ENCODE results near the gene GRM5.
"Not testable (repeated sequence)": the region's sequence is repeated elsewhere in the genome, so short reads cannot be mapped to it uniquely, and the experiment has no call there.

The GRM5 gene

GRCh38 chr11:88555829-88556202, 510.0 kb downstream of the GRM5 start:
- Histone ChIP-seq H3K4me3 (no peak overlapping the region), H3K27ac (peak overlapping the region in 4 of 21 experiments; percentile 9 to 70 (median 32))

- Histone ChIP-seq H3K4me3 (no peak overlapping the region), H3K27ac (peak overlapping the region in 9 of 21 experiments; percentile 2 to 76 (median 35))
These were observed 510.6 kb downstream of the GRM5 start for GRCh38 chr11:88555018-88555828.

DNA sequence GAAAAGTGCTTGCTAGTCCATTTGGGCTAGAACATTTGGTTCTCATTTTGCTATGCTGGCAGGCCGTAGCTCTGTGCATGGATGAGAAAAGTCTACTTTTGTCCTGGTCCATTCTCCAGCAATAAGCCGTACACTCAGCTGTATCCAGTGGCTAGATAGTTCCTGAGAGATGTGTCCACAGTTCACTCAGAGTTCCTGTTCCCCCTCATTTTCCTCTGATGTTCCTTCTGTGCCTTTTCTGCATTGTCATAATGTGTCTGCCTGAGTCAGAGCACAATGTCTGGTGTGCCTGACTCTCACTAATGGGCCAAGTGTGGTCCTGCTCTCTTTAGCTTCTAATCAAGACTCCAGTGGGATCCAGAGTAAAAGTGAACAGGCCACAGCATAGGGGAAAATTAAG, 512.6 kb downstream of the GRM5 start:
- Histone ChIP-seq H3K4me3 (no peak overlapping the region), H3K27ac (peak overlapping the region in 3 of 21 experiments; percentile 38 to 76 (median 41))

DNA sequence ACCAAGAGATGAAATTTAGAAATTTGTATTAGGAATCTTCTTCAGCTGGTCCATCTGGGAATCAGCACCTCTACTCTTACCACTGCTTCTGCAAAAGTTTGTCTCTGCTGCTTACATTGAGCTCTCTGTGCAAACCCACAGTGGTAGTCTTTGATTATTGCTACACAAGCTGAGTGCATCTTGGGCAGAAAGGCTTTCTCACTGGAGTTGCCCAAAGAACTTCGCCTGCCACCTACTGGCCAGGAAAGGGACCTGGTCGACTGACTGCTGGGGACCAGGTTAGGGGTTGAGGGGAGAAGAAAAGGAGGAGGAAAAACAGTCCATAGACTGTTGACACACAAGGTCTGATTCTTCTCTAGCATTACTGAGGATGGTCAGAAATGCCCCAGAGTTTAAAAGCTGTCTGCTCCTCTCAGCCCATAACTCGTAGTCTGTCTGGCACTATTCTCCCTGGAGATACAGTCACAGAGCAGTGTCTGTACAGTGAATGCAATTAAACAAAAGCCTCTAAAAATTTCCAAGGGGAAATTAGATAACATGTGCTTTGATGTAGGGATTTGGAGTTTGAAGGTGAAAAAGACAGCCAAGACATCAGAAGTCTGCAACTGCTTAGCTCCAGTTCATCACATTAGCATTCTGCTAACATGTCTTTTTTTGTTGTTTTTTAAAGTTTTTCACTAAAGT, 513.3 kb downstream of the GRM5 start:
- Histone ChIP-seq H3K4me3 (no peak overlapping the region), H3K27ac (peak overlapping the region in 2 of 21 experiments; percentile 46 to 76)

DNA sequence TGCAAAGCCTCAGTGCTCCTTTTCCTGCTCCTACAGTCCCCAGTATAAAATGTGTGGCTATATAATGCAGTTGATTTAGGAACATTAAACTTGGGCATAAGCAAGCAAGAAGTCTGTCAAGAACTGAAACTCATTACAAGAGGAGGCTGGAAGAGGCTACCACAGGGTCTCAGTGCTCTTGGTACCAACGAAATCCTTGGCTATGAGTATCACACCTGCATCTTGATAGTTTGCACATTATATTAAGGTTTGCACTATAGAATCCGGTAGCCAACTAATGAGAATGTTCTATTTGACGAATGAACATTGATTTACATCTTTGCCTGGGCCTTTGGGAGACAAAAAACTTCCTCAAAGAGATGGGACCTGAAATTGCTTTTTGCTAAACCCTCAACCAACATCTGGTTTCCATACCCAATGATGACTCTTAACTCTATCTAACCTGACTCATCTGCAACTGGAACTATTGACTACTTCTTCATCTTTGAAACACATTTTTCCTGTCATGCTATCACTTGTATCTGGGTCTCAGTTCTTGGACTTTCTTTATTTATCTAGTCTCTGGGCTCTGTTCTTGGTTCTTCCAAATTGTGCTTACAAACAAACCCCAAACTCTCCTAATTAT, 521.0 kb downstream of the GRM5 start:
- H3K27ac ChIP-seq = peak overlapping the region in 1 of 21 experiments; percentile 45
- H3K4me3 ChIP-seq = no peak overlapping the region

- H3K27ac ChIP-seq = peak overlapping the region in 3 of 21 experiments; percentile 4 to 45 (median 11)
- H3K4me3 ChIP-seq = no peak overlapping the region
These were observed 521.7 kb downstream of the GRM5 start for GRCh38 chr11:88543902-88544655.

- Histone ChIP-seq H3K27ac (no peak overlapping the region), H3K4me3 (no peak overlapping the region)
These were observed 524.8 kb downstream of the GRM5 start for GRCh38 chr11:88541006-88541405.

DNA sequence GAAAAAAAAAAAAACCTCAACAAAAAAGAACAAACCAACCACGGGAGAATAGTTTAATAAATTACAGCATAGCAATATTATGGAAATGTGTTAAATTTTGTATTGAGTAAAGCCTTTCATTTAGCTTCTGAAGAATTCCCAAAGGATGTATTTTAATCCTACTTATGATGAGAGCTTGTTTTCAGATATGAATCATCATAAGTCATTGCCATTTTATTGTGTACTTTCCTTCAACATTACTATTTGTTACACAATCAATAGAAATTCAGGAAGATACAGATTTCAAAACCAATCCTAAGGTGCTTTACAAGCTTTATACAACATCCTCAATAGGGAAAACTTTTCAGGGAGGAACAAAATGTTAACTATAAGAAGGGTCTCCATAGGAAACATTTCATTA, 527.7 kb downstream of the GRM5 start:
- H3K4me3 ChIP-seq = no peak overlapping the region
- no peak overlapping the region for H3K27ac ChIP-seq

DNA sequence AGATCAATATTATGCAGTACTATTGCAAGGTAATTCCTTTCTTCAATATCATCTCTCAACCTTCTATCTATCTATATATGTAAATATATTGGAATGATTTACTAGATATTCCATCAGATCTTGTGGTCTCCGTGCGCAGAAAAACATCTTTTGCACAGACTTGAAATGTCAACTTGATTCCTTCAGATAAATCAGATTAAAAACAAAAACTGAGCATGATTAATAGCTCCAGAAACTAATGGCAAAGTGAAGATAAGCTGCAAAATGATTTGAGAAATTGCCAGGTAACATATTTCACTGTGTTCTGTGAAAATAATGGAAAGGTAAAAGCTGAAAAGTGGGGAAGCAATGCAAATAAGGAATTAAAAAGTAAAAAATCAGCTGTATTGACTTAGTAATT, 528.2 kb downstream of the GRM5 start:
- Histone ChIP-seq H3K27ac (no peak overlapping the region), H3K4me3 (no peak overlapping the region)

GRCh38 chr11:88536616-88537265, 529.0 kb downstream of the GRM5 start:
- Histone ChIP-seq H3K27ac (peak overlapping the region in 8 of 21 experiments; percentile 1 to 69 (median 62)), H3K4me3 (no peak overlapping the region)

DNA sequence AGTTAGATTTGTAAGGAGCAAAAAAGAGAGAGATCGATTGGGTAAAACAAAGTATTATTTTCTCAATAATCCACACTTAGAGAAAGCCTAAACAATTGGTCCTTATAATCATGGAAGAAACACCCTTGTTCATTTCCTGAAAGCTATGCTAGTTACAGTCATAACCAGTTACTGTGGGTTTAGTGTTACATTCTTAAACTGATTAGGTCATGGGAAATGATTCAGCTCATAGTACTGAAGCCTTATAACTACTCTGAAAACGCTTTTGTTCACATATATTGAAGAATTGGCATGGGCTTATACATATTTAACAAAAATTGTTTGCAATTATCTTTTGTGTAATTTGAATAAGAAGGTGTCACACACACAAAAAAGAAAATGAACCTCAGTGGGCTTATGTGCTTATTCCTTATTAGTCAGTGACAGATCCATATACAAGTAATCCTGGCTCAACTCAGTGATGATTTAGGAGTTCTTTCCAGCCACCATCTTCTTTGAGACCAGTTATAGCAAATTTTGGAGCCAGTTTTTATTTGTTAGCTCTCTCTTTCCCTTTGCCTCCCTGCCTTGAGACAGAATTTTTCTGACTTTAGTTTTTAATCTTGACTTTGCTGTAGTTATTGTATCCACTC, 529.8 kb downstream of the GRM5 start:
- H3K27ac ChIP-seq = peak overlapping the region in 13 of 21 experiments; percentile 1 to 69 (median 55)

GRCh38 chr11:88535266-88535665, 530.5 kb downstream of the GRM5 start:
- Histone ChIP-seq H3K27ac (peak overlapping the region in 11 of 21 experiments; percentile 1 to 69 (median 47)), H3K4me3 (no peak overlapping the region)

More for the DNA sequence above, 529.8 kb downstream of the GRM5 start:
- H3K4me3 ChIP-seq = no peak overlapping the region

GRCh38 chr11:88534706-88535105, 531.1 kb downstream of the GRM5 start:
- H3K4me3 ChIP-seq, H3K27ac ChIP-seq: not testable (repeated sequence)

GRCh38 chr11:88534185-88534584, 531.6 kb downstream of the GRM5 start:
- Histone ChIP-seq H3K27ac (no peak overlapping the region), H3K4me3 (no peak overlapping the region)

- Histone ChIP-seq H3K4me3 (no peak overlapping the region), H3K27ac (no peak overlapping the region)
These were observed 532.8 kb downstream of the GRM5 start for GRCh38 chr11:88533001-88533400.

DNA sequence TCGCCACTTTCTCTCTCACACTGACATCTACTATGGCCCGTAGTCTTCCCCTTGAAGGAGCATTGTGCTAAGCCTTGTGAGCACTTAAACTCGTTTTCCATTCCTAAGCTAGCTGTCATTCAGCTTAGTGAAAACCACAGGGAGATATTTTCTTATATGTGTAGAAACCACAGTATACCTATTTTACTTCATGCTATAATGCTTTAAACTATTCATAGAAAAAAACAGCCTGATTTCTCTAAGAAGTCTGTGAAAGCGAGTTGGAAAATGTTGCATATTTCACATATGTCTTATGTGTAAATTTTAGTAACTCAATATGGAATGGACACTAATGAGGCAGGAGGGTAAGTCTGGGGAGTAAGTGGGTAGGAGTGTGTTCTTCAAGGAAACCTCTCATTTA, 534.0 kb downstream of the GRM5 start:
- H3K27ac ChIP-seq = no peak overlapping the region
- no peak overlapping the region for H3K4me3 ChIP-seq

GRCh38 chr11:88529426-88529825, 536.4 kb downstream of the GRM5 start:
- Histone ChIP-seq H3K27ac (no peak overlapping the region), H3K4me3 (no peak overlapping the region)

GRCh38 chr11:88523386-88524071, 542.3 kb downstream of the GRM5 start:
- no peak overlapping the region for H3K4me3 ChIP-seq
- no peak overlapping the region for H3K27ac ChIP-seq

All from skin epidermis (tissue), 12 donors.